ENCODE measurements around the gene SCRT2. TPM values are rescaled to one million over a fixed set of nuclear protein-coding genes. Genes with fewer than 3 reads are reported as not detected.

The SCRT2 gene
- total RNA-seq, 4 donors from 2014 or later, result not detected

- no peaks in the 10 kb centered on the region for H3K27me3 ChIP-seq
- 77 to 79% methylated on average over 6 of the region's 6 CpGs for WGBS, 2 donors
- intact Hi-C loops (cut with DNase I), result no loop called here
- H3K4me1 ChIP-seq, result no peaks in the 10 kb centered on the region
- no peak overlapping the region for H3K4me3 ChIP-seq (replicated peaks in 1 of 3)
- TF ChIP-seq POLR2A (IDR thresholded peaks at IDR 0.05) (no peak), CTCF (IDR thresholded peaks at IDR 0.05) (no peak)
- H3K36me3 ChIP-seq, result no peaks in the 10 kb centered on the region
- no peaks in the 10 kb centered on the region for H3K9me3 ChIP-seq
- no peak overlapping the region for H3K27ac ChIP-seq
- DNase-seq, result no peak
Observed at GRCh38 chr20:689348-689747, 13.7 kb upstream of the SCRT2 start.

- no peak for DNase-seq
- Histone ChIP-seq H3K27me3 (no peaks in the 10 kb centered on the region), H3K9me3 (no peaks in the 10 kb centered on the region), H3K4me3 (replicated peaks in 1 of 3) (no peak overlapping the region), H3K27ac (no peak overlapping the region), H3K36me3 (no peaks in the 10 kb centered on the region), H3K4me1 (no peaks in the 10 kb centered on the region)
- no peak for TF ChIP-seq CTCF (IDR thresholded peaks at IDR 0.05)
- TF ChIP-seq POLR2A (IDR thresholded peaks at IDR 0.05), result no peak
- intact Hi-C loops (cut with DNase I), result no loop called here
- 25 to 28% methylated on average over 11 to 13 of the region's 13 CpGs for WGBS, 2 donors
Observed at GRCh38 chr20:688809-689212, 13.2 kb upstream of the SCRT2 start.

GRCh38 chr20:687468-688203, 12.0 kb upstream of the SCRT2 start:
- no peak for DNase-seq
- H3K4me1 ChIP-seq, result no peaks in the 10 kb centered on the region
- intact Hi-C loops (cut with DNase I), result no loop called here
- no peaks in the 10 kb centered on the region for H3K27me3 ChIP-seq
- H3K36me3 ChIP-seq, result no peaks in the 10 kb centered on the region
- H3K27ac ChIP-seq, result no peak overlapping the region
- TF ChIP-seq POLR2A (IDR thresholded peaks at IDR 0.05), result no peak
- TF ChIP-seq CTCF (IDR thresholded peaks at IDR 0.05), result no peak
- H3K9me3 ChIP-seq, result no peaks in the 10 kb centered on the region
- 75 to 76% methylated on average over 9 of the region's 9 CpGs for WGBS, 2 donors
- H3K4me3 ChIP-seq (replicated peaks in 1 of 3), result no peak overlapping the region

GRCh38 chr20:684676-685319, 9.2 kb upstream of the SCRT2 start:
- 81 to 88% methylated on average over 3 to 4 of the region's 4 CpGs for WGBS, 2 donors

More at GRCh38 chr20:684676-685319, 9.2 kb upstream of the SCRT2 start:
- Histone ChIP-seq H3K36me3 (no peaks in the 10 kb centered on the region), H3K27ac (no peak overlapping the region), H3K4me3 (replicated peaks in 1 of 3) (no peak overlapping the region), H3K4me1 (no peaks in the 10 kb centered on the region), H3K9me3 (no peaks in the 10 kb centered on the region), H3K27me3 (no peaks in the 10 kb centered on the region)
- DNase-seq, result no peak
- intact Hi-C loops (cut with DNase I), result no loop called here
- TF ChIP-seq POLR2A (IDR thresholded peaks at IDR 0.05) (no peak), CTCF (IDR thresholded peaks at IDR 0.05) (no peak)

All from thyroid gland (tissue), 4 donors.